OCI-LY3 (cell line): ENCODE measurements around the gene CD300LD.

Experiments
- H2AFZ ChIP-seq: fragments of 200-600, 300-600 bp; shearing (Covaris generic); 2 replicates; pipeline ENCODE4 v1.6.0; 2014; ENCODE audit warnings: antibody characterized with exemption, low read depth, low read length
- H3K27ac ChIP-seq: fragments of 200-600, 300-600 bp; sonication (generic); 2 replicates; pipeline ENCODE4 v1.5.1; 2014; ENCODE audit warnings: mild to moderate bottlenecking, low read length, moderate library complexity, mixed read lengths
- H3K27me3 ChIP-seq: fragments of 200-600, 300-600 bp; sonication (generic); 2 replicates; pipeline ENCODE4 v1.6.1; 2014; ENCODE audit warnings: low read depth, low read length, mixed read lengths
- H3K36me3 ChIP-seq: fragments of 200-600, 300-600 bp; sonication (generic); replicated peaks from 2 replicates; pipeline ENCODE3; 2014; ENCODE audit warnings: low read depth, low read length, mixed read lengths
- H3K4me1 ChIP-seq: fragments of 300-600, 200-600 bp; sonication (generic); 2 replicates; pipeline ENCODE4 v1.6.1; 2014; ENCODE audit warnings: low read length, mixed read lengths
- H3K4me2 ChIP-seq: fragments of 200-600, 300-600 bp; sonication (generic); 2 replicates; pipeline ENCODE4 v1.6.1; 2014; ENCODE audit warnings: low read length, mixed read lengths
- H3K4me3 ChIP-seq: fragments of 300-600, 200-600 bp; sonication (generic); 2 replicates; pipeline ENCODE4 v1.5.1; 2014; ENCODE audit warnings: antibody characterized with exemption, mild to moderate bottlenecking, low read length, moderate library complexity
- H3K79me2 ChIP-seq: fragments of 300-600, 200-600 bp; shearing (Covaris generic); 2 replicates; pipeline ENCODE4 v1.6.1; 2014; ENCODE audit warnings: mild to moderate bottlenecking, low read length, mixed read lengths
- H3K9ac ChIP-seq: fragments of 300-600, 200-600 bp; shearing (Covaris generic); 2 replicates; pipeline ENCODE4 v1.6.0; 2014; ENCODE audit warnings: mild to moderate bottlenecking, low read length, moderate library complexity
- H3K9me3 ChIP-seq: fragments of 200-600, 300-600 bp; shearing (Covaris generic); 2 replicates; pipeline ENCODE4 v1.6.1; 2014; ENCODE audit warnings: low read length, mixed read lengths; ENCODE audit not compliant: insufficient read depth
- H4K20me1 ChIP-seq: fragments of 200-600, 300-600 bp; sonication (generic); 2 replicates; pipeline ENCODE4 v1.6.1; 2016; ENCODE audit warnings: low read length, mixed read lengths; ENCODE audit not compliant: insufficient read depth
- CTCF ChIP-seq: fragments of 200-600, 300-600 bp; sonication (generic); IDR thresholded peaks from 2 replicates; pipeline ENCODE4 v1.5.1; 2014; ENCODE audit warnings: antibody characterized with exemption, low read length, low read depth
- EZH2phosphoT487 ChIP-seq: fragments of 200-600 bp; shearing (Covaris generic); IDR thresholded peaks from 2 replicates; pipeline ENCODE4 v1.6.1; 2018; ENCODE audit warnings: antibody characterized with exemption, mixed run types, low read depth

The CD300LD gene

DNA sequence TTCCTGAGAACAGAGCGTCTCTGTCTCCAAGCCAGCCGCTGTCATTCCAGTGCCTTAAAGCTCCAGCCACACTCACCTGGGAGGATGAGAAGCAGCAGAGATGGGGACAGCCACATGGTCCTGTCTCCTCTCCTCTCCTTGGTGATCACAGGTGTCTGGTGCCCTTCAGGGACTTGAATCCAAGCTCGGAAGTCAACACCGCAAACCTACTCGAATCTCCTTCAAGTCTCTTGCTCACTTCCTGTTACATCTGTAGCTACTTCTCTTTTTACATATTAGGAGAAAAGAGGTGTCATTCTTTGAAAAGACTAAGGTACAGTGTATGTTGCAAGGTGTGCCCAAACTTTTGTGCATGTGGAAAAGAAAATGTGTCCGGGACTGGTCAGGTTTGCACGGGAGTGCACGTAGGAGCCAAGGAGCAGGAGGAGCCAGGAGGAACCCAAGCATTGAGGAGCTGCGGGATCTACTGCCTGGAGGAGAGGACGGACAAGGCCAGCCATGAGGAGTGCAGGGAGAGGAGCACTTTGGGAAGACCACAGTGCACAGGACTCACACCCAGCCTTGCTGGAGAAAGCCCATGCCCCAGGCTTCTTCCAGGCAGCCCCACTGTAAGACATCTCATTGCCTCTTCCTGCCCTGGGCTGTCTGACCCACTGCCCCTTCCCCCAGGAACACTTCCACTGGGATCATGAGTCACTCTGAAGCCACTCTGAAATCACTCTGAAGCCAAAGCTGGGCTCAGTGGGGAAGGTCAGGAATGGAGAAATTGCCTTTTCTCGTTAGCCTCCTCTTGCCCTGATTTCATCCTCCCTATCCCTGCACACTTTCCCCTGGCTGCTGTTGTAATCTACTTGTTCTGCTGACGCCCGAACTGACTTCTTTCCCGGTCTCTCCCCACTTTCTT, at the start of gene CD300LD:
TSS of gene CD300LD (minus strand) at position 197 of the 904 bp plus-strand sequence. CDS start at position 116, 81 bp downstream.
- Histone ChIP-seq H3K27ac (no peak within 1 kb of the TSS), H4K20me1 (no peaks in the 10 kb centered on the region), H3K4me1 (peaks cover 14% of the 10 kb centered on the region), H3K79me2 (no peaks in the 10 kb centered on the region), H3K4me3 (peak within 1 kb of the TSS; percentile 43), H3K9ac (no peak within 1 kb of the TSS), H2AFZ (no peak within 1 kb of the TSS), H3K27me3 (peaks cover 38% of the 10 kb centered on the region), H3K4me2 (peak within 1 kb of the TSS; percentile 53), H3K9me3 (no peaks in the 10 kb centered on the region), H3K36me3 (no peaks in the 10 kb centered on the region)
- TF ChIP-seq EZH2phosphoT487 = no peak
- TF ChIP-seq CTCF = no peak

DNA sequence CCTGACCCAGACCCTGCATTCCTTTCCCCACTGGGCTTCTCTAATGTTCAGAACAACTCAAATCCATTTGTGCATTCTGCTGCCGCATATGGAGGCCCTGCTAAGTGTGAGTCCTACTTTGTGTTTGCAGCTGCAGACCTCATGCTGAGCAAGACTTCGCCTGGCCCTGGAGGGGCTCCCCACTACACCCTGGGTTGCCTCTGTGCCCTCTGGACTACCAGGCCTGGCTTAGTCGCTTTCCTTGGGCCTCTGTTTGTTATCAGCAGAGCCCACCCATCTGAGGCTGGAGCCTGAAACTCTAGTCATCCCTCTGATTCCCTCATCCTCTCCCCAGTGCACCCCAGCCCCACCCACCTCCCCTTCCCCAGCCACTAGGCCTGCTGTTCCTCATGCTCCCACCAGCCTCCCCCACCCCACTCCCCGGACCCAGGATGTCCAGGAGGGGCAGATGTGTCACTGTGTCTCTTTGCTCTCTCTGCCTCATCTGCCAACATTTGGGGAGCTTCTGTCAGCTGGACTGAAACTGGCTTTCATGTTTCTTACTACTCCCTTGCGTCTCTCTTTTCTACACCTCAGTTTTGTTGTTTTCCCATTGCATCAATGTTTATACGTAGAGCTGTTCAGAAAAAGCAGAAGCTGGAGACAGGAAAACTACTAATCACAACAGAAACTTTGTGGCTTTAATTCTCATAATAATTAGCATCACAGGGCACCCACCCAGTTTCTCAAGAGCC, 49.3 kb upstream of the CD300LD start:
- Histone ChIP-seq H3K27ac (peak overlapping the region; percentile 31; the same call in 1 of the 2 replicates), H3K4me3 (peak overlapping the region; percentile 10), H3K36me3 (no peaks in the 10 kb centered on the region), H3K79me2 (no peaks in the 10 kb centered on the region), H3K4me2 (peak overlapping the region; percentile 58), H3K27me3 (peaks cover 54% of the 10 kb centered on the region), H4K20me1 (no peaks in the 10 kb centered on the region), H3K9ac (no peak overlapping the region), H2AFZ (no peak overlapping the region), H3K4me1 (peaks cover 71% of the 10 kb centered on the region), H3K9me3 (no peaks in the 10 kb centered on the region)
- TF ChIP-seq CTCF (no peak), EZH2phosphoT487 (no peak)

DNA sequence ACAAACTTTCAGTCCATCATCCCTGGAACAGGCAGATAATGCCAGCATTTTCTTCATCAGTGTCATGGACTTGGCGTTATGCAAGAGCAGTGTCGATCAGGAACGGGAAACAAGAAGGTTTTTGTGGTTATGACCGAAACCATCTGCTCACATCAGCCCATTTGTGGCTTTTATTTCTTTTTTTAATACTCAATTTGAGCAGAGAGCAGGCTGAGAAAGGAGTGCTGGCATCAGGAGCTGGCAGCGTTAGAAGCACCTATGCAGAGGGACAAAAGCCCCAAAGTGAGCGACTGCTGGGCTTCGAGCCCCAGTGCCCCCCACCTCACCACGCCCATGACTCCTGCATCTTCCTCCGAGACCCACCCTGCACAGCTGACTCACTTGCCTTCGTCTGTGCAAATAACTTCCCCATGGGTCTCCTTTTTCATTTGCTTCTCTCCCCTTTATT, 47.6 kb upstream of the CD300LD start:
- H3K4me2 ChIP-seq = peak overlapping the region; percentile 81
- peaks cover 58% of the 10 kb centered on the region for H3K27me3 ChIP-seq
- H3K9ac ChIP-seq = peak overlapping the region; percentile 37; the same call in 1 of the 2 replicates
- TF ChIP-seq CTCF (no peak), EZH2phosphoT487 (0 out of 2 replicates have a peak, but pooled peaks have one; percentile 28)
- no peaks in the 10 kb centered on the region for H3K36me3 ChIP-seq
- peak overlapping the region; percentile 49 for H3K27ac ChIP-seq
- H3K4me3 ChIP-seq = peak overlapping the region; percentile 59
- peaks cover 75% of the 10 kb centered on the region for H3K4me1 ChIP-seq
- H4K20me1 ChIP-seq = no peaks in the 10 kb centered on the region
- no peaks in the 10 kb centered on the region for H3K79me2 ChIP-seq
- H2AFZ ChIP-seq = no peak overlapping the region
- H3K9me3 ChIP-seq = no peaks in the 10 kb centered on the region

DNA sequence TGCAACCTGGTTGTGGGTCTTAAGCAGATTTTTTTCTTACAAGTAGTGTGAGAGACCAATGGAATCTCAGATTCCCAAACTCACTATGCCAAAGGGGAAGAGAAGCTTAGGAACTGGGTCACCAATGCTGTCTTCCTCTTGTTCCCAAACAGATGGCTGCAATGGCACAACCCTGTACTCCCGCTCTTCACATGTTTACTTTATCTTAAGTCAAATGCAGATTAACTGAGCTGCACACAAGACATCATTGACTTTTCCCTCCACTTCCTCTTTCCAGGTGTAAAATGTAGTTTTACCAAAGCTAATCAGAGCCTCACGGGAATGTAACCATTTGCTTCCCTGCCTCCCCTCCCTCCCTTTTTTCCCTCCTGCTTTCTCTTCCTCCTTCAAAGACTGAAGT, 45.8 kb upstream of the CD300LD start:
- no peaks in the 10 kb centered on the region for H3K9me3 ChIP-seq
- TF ChIP-seq EZH2phosphoT487 = no peak
- no peak for TF ChIP-seq CTCF
- no peaks in the 10 kb centered on the region for H4K20me1 ChIP-seq
- no peaks in the 10 kb centered on the region for H3K79me2 ChIP-seq
- peaks cover 46% of the 10 kb centered on the region for H3K27me3 ChIP-seq
- H3K36me3 ChIP-seq = no peaks in the 10 kb centered on the region
- H3K4me2 ChIP-seq = peak overlapping the region; percentile 19; the same call in 1 of the 2 replicates
- no peak overlapping the region for H3K27ac ChIP-seq
- no peak overlapping the region for H3K4me3 ChIP-seq
- no peak overlapping the region for H2AFZ ChIP-seq
- H3K9ac ChIP-seq = no peak overlapping the region
- peaks cover 73% of the 10 kb centered on the region for H3K4me1 ChIP-seq
